ENCODE measurements around the gene PLEKHB2. TPM values are rescaled to one million over a fixed set of nuclear protein-coding genes. Genes with fewer than 3 reads are reported as not detected.

PLEKHB2 gene
- total and polyA plus RNA-seq, 9 of the 15 experiments (the other 6 are each of a cell fraction or from before 2014, with no cell fraction given): 41.3 to 71.5 (median 50.2) TPM

GRCh38 chr2:131093006-131093695, 12.0 kb upstream of the PLEKHB2 start, which contains the start of gene FAM168B (continued):
- no peak for TF ChIP-seq RBM39 (optimal IDR thresholded peaks at IDR 0.05; ENCODE audit: low read depth, low read length)
- TF ChIP-seq SRSF9 (IDR thresholded peaks at IDR 0.05; ENCODE audit: borderline replicate concordance, low read depth, low read length): no peak
- TF ChIP-seq VEZF1 (CRISPR knock-in tag; IDR thresholded peaks at IDR 0.05): peak; percentile 88
- TF ChIP-seq CREM (IDR thresholded peaks at IDR 0.05; ENCODE audit: low read depth): peak; percentile 81
- TF ChIP-seq RBM14 (IDR thresholded peaks at IDR 0.05; ENCODE audit: borderline replicate concordance, insufficient read depth, low read depth, low read length): no peak
- TF ChIP-seq HCFC1 (IDR thresholded peaks at IDR 0.05; ENCODE audit: low read depth, low read length): peak; percentile 51; the same call in 1 of the 2 replicates
- TF ChIP-seq ZNF79 (CRISPR knock-in tag; IDR thresholded peaks at IDR 0.05; ENCODE audit: low read depth): no peak
- TF ChIP-seq KDM4B (IDR thresholded peaks at IDR 0.05; ENCODE audit: borderline replicate concordance in 2 of 2, low read depth in 1 of 2): no peak
- TF ChIP-seq SIRT6 (IDR thresholded peaks at IDR 0.05; ENCODE audit: low read depth, low read length): no peak
- TF ChIP-seq SRSF7 (optimal IDR thresholded peaks at IDR 0.05; ENCODE audit: low read depth, low read length): no peak
- TF ChIP-seq TRIM28 (IDR thresholded peaks at IDR 0.05): no peak; the same call in 1 of the 2 replicates
- TF ChIP-seq TCF7L2 (IDR thresholded peaks at IDR 0.05; ENCODE audit: low read depth, low read length): no peak
- peak; percentile 77 for TF ChIP-seq KDM5B (IDR thresholded peaks at IDR 0.05; ENCODE audit: insufficient replicate concordance, low read depth, low read length)
- TF ChIP-seq ZNF12 (CRISPR knock-in tag; IDR thresholded peaks at IDR 0.05): 0 out of 2 replicates have a peak, but pooled peaks have one; percentile 51
- no peak for TF ChIP-seq ATF4 (CRISPR knock-in tag; IDR thresholded peaks at IDR 0.05)
- TF ChIP-seq MYNN (IDR thresholded peaks at IDR 0.05): no peak
- no peak for TF ChIP-seq MYNN (CRISPR knock-in tag; IDR thresholded peaks at IDR 0.05)
- no peak for TF ChIP-seq ZNF146 (CRISPR knock-in tag; IDR thresholded peaks at IDR 0.05; ENCODE audit: unreplicated experiment)
- TF ChIP-seq ZFP1 (CRISPR knock-in tag; IDR thresholded peaks at IDR 0.05): no peak
- no peak for TF ChIP-seq SMARCE1 (IDR thresholded peaks at IDR 0.05)
- TF ChIP-seq MBD2 (IDR thresholded peaks at IDR 0.05; ENCODE audit: borderline replicate concordance, low read depth): peak; percentile 63; the same call in 1 of the 2 replicates
- TF ChIP-seq BRD9 (IDR thresholded peaks at IDR 0.05; ENCODE audit: low read depth, partially characterized antibody): no peak
- peak; percentile 93 for TF ChIP-seq ZNF589 (CRISPR knock-in tag; IDR thresholded peaks at IDR 0.05; ENCODE audit: low read depth)
- TF ChIP-seq, protein P1, sequence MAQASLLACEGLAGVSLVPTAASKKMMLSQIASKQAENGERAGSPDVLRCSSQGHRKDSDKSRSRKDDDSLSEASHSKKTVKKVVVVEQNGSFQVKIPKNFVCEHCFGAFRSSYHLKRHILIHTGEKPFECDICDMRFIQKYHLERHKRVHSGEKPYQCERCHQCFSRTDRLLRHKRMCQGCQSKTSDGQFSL (CRISPR knock-in tag; IDR thresholded peaks at IDR 0.05): no peak
- TF ChIP-seq, protein P1 (tag; IDR thresholded peaks at IDR 0.05): no peak
- TF ChIP-seq HNRNPLL (IDR thresholded peaks at IDR 0.05; ENCODE audit: low read depth, low read length, poor library complexity, severe bottlenecking): peak; percentile 93
